Epithelial cell of esophagus (primary cell): ENCODE results near the gene IGSF9B.

Source experiments
- DNase-seq: peaks from one replicate; pipeline ENCODE4 v3.0.0; 2010; ENCODE audit warnings: low read depth
- H3K4me3 ChIP-seq: 2 replicates; pipeline ENCODE4 v1.5.1; 2011; ENCODE audit warnings: mild to moderate bottlenecking, low read length, control low read depth
- TF ChIP-seq, protein P1 (sequence below): IDR thresholded peaks from 2 replicates; pipeline ENCODE4 v1.5.1; 2011; ENCODE audit warnings: low read depth, mild to moderate bottlenecking, low read length, control low read depth, inconsistent platforms; ENCODE audit not compliant: insufficient read depth; ENCODE audit errors: missing control alignments

Gene IGSF9B

GRCh38 chr11:133977067-133977677, 20.4 kb upstream of the IGSF9B start:
- no peak for DNase-seq
- TF ChIP-seq, protein P1, sequence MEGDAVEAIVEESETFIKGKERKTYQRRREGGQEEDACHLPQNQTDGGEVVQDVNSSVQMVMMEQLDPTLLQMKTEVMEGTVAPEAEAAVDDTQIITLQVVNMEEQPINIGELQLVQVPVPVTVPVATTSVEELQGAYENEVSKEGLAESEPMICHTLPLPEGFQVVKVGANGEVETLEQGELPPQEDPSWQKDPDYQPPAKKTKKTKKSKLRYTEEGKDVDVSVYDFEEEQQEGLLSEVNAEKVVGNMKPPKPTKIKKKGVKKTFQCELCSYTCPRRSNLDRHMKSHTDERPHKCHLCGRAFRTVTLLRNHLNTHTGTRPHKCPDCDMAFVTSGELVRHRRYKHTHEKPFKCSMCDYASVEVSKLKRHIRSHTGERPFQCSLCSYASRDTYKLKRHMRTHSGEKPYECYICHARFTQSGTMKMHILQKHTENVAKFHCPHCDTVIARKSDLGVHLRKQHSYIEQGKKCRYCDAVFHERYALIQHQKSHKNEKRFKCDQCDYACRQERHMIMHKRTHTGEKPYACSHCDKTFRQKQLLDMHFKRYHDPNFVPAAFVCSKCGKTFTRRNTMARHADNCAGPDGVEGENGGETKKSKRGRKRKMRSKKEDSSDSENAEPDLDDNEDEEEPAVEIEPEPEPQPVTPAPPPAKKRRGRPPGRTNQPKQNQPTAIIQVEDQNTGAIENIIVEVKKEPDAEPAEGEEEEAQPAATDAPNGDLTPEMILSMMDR, result no peak
- H3K4me3 ChIP-seq, result no peak overlapping the region

- no peak overlapping the region for H3K4me3 ChIP-seq
- TF ChIP-seq, protein P1, result no peak
- no peak for DNase-seq
Measured at GRCh38 chr11:133975488-133975849, 18.7 kb upstream of the IGSF9B start.

DNA sequence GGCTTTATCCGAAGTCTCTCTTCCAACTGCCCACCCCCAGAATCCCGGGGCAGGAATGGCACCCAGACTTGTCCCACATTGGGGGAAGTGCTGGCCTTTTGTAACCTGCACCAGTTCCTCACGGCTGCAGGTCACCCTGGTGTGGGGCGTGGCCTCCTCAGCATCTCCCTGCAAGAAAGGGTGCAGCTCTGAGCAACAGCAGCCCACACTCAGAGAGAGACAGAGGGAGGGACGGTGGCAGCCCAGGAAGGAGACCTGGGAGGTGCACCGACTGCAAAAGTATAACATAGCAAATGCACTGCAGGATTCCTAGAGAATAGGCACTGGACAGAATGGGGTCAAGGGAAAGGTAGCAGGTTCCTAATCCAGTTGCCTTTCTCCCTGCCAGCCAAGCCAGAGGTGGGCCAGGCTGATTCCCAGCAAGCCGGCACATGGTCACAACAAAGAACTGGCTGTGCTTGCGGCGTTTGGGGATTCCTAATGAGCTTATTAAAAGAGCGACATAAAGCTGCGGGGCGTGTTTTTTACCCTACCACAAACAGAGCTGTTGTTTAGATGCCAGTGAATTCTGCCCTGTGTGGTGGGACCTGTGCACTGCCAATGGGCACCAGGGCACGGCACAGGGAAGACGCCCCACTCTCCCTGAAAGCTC, 18.2 kb upstream of the IGSF9B start:
- no peak for DNase-seq
- TF ChIP-seq, protein P1, result no peak
- no peak overlapping the region for H3K4me3 ChIP-seq

GRCh38 chr11:133971881-133972280, 15.1 kb upstream of the IGSF9B start:
- no peak overlapping the region for H3K4me3 ChIP-seq
- TF ChIP-seq, protein P1, result no peak
- no peak for DNase-seq

GRCh38 chr11:133969112-133969511, 12.3 kb upstream of the IGSF9B start:
- no peak overlapping the region for H3K4me3 ChIP-seq
- TF ChIP-seq, protein P1, result no peak
- no peak for DNase-seq

DNA sequence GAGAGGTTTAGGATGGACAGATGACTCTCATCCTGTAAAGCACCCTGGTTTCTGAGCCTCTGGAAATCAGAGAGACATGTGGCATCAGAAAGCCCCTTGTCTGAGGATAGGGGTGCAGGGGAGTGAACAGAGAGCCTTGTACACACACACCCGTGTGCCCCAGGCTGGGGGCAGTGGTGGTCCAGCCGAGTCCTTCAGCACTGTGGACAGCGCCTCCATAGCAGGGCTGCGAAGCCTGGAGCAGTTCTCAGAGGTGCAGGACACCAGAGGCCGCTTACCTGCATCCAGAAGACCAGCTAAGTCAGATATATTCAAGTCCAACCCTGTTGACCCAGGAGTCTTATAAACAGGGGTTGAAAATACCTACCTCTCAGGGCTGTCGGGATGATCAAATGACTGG, 11.5 kb upstream of the IGSF9B start:
- TF ChIP-seq, protein P1, result no peak
- DNase-seq, result no peak
- no peak overlapping the region for H3K4me3 ChIP-seq
